HG02610 (cell line): ENCODE data around the gene CAMTA1.
"Not testable (repeated sequence)": the region's sequence is repeated elsewhere in the genome, so short reads cannot be mapped to it uniquely, and the experiment has no call there.

Experiments used
- ATAC-seq: cut with Tn5 transposase; IDR thresholded peaks from one replicate; pipeline ENCODE4 v1.9.1; 2021; ENCODE audit warnings: mild to moderate bottlenecking, moderate library complexity; ENCODE audit not compliant: unreplicated experiment

The CAMTA1 gene

GRCh38 chr1:7373876-7374562 is 588.8 kb downstream of the CAMTA1 start:
- ATAC-seq = no peak

GRCh38 chr1:7374563-7375160 is 589.4 kb downstream of the CAMTA1 start:
- ATAC-seq = no peak

DNA sequence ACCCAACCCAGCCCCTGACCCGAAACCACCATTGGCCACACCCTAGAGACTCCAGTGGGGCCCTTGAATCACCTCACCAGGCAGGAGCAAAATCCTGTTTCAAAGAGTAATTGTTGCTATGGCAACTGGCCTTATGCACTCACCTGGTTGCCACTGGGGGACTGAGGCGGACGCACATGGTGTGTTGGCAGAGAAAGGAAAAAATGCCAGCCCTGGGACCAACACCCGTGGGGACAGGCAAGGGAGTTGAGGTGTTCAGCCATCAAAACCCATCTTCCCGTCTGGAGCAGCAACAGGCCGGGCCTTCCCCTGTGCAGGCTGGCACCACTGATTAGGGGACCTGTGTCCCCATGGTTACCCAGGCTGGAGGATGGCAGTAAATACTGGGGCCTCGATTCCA is 590.1 kb downstream of the CAMTA1 start:
- no peak for ATAC-seq

DNA sequence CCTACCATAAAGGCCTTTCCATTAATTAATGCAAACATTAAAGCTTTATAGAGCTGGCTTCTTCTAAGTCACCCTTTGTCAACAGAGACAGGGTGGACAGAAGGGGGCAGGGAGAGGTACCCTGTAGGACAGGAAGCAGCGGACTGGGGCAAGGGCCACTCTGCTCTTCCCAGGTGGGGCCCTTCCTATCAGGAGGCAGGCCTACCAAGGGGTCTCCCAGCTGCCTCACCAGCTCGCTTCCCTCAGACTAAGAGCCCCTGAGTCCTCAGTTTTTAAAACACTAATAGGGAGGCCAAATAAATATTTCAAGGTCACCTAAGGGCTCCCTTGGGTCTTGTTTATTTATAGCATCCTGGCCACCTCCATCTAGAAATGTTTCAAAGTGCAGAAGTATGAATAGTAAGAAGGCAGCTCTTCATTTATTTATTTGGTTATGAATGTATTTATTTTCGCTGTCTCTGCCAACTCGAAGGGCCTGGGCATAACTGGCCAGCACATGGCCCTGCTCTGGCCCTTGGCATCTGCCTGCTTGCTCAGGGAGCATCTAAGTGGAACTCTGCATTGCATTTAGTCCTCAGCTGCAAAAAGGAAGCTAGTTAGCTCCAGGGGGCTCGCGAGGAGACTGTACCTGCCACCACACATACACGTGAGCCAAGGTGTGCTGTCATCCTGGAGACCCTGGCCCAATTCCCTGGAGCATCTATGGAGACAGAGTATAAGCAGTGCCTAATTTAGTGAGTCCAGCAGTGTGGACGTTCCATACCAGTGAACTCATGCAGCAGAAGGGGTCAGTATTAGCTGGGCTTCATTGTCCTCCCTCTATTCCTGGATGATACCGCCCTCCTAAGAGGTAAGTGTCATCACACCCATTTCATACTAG is 590.8 kb downstream of the CAMTA1 start:
- no peak for ATAC-seq

GRCh38 chr1:7376676-7377075 is 591.4 kb downstream of the CAMTA1 start:
- ATAC-seq = no peak

GRCh38 chr1:7378346-7379130 is 593.3 kb downstream of the CAMTA1 start:
- no peak for ATAC-seq

DNA sequence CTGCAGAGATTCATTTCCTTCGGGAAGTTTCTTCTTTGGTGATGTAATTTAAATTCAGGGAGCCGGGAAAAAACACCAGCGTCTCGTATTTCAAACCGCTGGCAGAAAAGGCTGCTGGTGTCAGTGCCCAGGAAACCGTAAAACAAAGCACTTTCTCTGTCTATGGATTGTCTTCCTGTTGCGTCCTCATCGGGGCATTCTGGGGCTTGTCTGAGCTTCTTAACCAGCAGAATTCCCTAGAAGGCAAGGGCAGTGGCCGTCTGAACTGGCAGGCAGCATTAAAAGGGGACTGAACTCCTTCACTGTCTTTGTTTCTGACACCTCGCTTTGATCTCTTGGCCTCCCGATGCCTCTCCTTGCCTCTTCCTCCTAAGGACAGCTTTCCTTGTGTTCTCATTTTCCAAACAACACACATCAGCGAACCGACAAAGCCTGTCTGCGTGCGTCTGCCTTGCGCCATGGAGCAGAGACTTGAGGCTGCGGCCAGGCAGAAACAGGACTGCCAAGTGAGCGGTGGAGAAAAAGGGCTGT is 594.3 kb downstream of the CAMTA1 start:
- no peak for ATAC-seq

DNA sequence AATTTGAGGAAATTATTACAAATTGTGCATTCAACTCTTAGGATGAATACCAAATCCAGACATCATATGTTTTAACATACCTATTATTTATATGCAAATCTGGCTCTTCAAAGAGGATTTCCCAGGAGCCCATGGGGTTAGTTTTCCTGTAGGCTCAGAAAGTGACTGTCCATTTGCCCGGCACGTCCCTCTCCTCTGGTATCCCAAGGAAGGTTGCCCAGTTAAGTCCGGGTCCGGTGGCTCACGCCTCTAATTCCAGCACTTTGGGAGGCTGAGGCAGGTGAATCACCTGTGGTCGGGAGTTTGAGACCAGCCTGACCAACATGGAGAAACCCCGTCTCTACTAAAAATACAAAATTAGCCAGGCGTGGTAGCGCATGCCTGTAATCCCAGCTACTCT is 594.8 kb downstream of the CAMTA1 start:
- not testable (repeated sequence) for ATAC-seq

DNA sequence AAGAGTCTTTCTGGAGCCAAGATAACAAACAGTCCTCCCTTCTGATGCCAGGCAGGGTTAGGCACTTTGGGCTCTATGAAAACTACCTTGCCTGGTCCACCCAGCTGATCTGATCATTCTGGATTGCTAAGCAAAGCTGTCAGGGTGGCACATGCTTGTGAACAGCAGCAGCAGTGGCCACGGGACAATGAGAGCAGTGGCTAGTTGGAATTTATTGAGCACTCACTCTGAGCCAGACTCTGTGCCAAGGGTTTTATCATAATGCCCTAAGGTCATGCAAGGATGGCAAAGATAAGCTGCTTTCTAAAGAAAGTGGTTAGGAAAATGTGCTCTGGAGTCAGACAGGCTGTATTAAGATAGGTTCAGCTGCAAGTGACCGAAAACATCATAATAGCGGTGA is 595.5 kb downstream of the CAMTA1 start:
- no peak for ATAC-seq

DNA sequence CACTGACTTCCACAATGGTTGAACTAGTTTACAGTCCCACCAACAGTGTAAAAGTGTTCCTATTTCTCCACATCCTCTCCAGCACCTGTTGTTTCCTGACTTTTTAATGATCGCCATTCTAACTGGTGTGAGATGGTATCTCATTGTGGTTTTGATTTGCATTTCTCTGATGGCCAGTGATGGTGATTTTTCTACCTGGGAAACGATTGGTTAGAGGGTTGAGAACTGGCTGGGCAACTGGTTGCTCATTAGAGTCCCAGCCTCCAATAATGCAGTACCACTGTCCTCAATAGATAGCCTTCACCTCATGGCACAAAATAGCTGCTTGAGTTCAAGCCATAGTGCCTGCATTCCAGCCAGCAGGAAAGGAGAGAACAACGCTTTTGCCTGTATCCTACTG is 596.5 kb downstream of the CAMTA1 start:
- ATAC-seq = not testable (repeated sequence)

- no peak for ATAC-seq
Measured at GRCh38 chr1:7382971-7383370, 597.7 kb downstream of the CAMTA1 start.

- no peak for ATAC-seq
Measured at GRCh38 chr1:7383671-7384520, 598.6 kb downstream of the CAMTA1 start.

DNA sequence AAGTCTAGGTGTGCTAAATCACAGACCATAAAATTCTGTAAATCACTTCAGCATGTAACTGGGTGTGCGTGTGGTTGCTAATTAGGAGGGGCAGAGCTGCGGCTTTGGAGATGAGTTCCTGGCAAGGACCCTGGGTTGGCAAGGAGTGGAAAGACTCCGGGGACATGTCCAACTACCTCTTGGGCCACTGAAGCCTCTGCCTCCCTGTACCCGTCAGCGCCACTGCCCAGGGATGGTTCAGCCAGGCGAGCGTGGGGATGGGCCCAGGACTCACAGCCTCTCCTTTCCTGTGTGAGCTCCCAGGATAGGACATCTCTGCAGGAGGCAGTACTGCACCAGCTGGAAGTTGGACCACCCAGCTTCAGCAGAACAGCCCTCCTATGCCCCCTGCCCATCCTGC is 599.4 kb downstream of the CAMTA1 start:
- no peak for ATAC-seq

- ATAC-seq = no peak
Measured at GRCh38 chr1:7385471-7386225, 600.4 kb downstream of the CAMTA1 start.

GRCh38 chr1:7386226-7387052 is 601.2 kb downstream of the CAMTA1 start:
- no peak for ATAC-seq

DNA sequence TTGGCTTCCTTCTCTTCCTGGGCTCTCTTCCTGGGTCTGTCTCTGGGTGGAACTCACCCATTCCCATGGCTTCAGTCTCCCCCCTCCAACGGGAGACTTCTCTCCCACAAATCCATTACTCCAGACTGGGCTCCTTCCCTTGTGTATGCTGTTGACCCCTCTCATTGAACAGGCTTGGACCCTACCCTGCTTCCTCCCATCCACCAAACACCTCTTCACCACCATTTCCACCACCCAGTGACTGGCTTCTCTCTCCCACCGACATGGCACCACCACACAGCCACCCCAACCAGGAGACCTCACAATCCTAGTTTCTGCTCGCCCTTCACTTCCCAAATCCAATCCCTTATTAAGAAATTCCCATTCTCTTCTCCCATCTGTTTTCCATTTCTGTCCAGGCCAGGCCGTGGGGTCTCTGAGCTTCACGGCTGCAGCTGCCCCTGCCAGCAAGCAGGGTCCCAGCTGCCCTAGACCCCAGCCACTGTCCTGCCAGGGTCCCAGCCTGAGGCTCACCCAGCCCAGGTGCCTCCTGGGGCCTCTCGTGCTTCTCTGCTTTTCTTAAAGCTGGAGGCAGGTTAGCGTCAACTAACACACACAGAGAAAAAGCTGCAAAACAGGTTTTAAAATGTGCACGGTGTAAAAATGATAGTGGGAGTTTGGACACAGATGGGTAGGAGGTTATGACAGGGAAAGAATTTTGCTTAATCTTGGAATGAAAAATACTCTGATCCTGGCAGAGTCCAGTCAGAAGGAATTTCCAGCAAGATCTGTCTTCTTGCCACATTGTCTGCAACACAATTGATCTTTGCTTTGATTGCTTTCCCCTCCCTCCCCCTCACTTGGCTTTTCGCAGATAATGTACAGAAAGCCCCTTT is 602.0 kb downstream of the CAMTA1 start:
- ATAC-seq = no peak

DNA sequence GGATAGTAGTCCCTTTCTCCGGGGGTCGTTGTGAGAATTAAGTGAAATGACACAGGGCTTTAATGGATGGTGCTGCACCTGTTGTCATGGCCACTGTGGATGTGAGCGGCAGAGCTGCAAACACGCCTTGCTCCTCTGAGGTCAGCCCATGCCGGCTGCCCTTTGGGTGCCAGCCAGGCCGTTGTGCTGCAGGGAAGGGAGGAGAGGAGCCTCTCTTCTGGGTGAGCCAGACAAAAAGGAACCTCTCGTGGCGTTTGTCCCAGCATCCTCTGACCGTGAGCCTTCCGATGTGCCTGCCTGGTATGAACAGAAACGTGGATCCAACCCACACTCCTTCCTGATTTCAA is 602.9 kb downstream of the CAMTA1 start:
- ATAC-seq = no peak
